Measurements from ENCODE around the gene TLE4.

The TLE4 gene

GRCh38 chr9:79700607-79701360 lies 129.0 kb downstream of the TLE4 start:
- Histone ChIP-seq H2AFZ (ENCODE audit: low read depth, low read length, severe bottlenecking) (no peak overlapping the region), H3F3A (ENCODE audit: insufficient read depth) (no peaks in the 10 kb centered on the region), H3K79me2 (ENCODE audit: insufficient read depth, low read length) (no peaks in the 10 kb centered on the region), H3K9me3 (ENCODE audit: insufficient read depth, low read length) (no peaks in the 10 kb centered on the region), H3K4me3 (ENCODE audit: insufficient read depth, low read length, poor library complexity, severe bottlenecking) (no peak overlapping the region), H3K27ac (ENCODE audit: low read depth, low read length) (no peak overlapping the region), H4K20me1 (ENCODE audit: low read depth, low read length) (no peaks in the 10 kb centered on the region), H3K4me2 (ENCODE audit: low read depth, low read length, poor library complexity, severe bottlenecking) (no peak overlapping the region), H3K9ac (ENCODE audit: low read length) (no peak overlapping the region), H3K9me2 (replicated peaks; ENCODE audit: insufficient read depth, low read length) (no peaks in the 10 kb centered on the region), H3K36me3 (ENCODE audit: low read length) (no peaks in the 10 kb centered on the region), H3K27me3 (ENCODE audit: low read length) (no peaks in the 10 kb centered on the region)
- TF ChIP-seq EZH2phosphoT487 (conservative IDR thresholded peaks at IDR 0.05; ENCODE audit: low read length) (no peak), CTCF (IDR thresholded peaks at IDR 0.05; ENCODE audit: insufficient read depth, low read length, poor library complexity, severe bottlenecking) (no peak)

- H2AFZ ChIP-seq (ENCODE audit: low read depth, low read length, severe bottlenecking) = no peak overlapping the region
- H3K9ac ChIP-seq (ENCODE audit: low read length) = no peak overlapping the region
- H3K9me3 ChIP-seq (ENCODE audit: insufficient read depth, low read length) = no peaks in the 10 kb centered on the region
- H3K36me3 ChIP-seq (ENCODE audit: low read length) = no peaks in the 10 kb centered on the region
- H3F3A ChIP-seq (ENCODE audit: insufficient read depth) = no peaks in the 10 kb centered on the region
- no peaks in the 10 kb centered on the region for H3K27me3 ChIP-seq (ENCODE audit: low read length)
- H4K20me1 ChIP-seq (ENCODE audit: low read depth, low read length) = no peaks in the 10 kb centered on the region
- H3K9me2 ChIP-seq (replicated peaks; ENCODE audit: insufficient read depth, low read length) = no peaks in the 10 kb centered on the region
- TF ChIP-seq EZH2phosphoT487 (conservative IDR thresholded peaks at IDR 0.05; ENCODE audit: low read length) = no peak
- TF ChIP-seq CTCF (IDR thresholded peaks at IDR 0.05; ENCODE audit: insufficient read depth, low read length, poor library complexity, severe bottlenecking) = no peak
- no peak overlapping the region for H3K4me3 ChIP-seq (ENCODE audit: insufficient read depth, low read length, poor library complexity, severe bottlenecking)
- H3K27ac ChIP-seq (ENCODE audit: low read depth, low read length) = no peak overlapping the region
- no peaks in the 10 kb centered on the region for H3K79me2 ChIP-seq (ENCODE audit: insufficient read depth, low read length)
- no peak overlapping the region for H3K4me2 ChIP-seq (ENCODE audit: low read depth, low read length, poor library complexity, severe bottlenecking)
Measured at GRCh38 chr9:79701651-79702050, 129.9 kb downstream of the TLE4 start.

- Histone ChIP-seq H3K4me2 (ENCODE audit: low read depth, low read length, poor library complexity, severe bottlenecking) (no peak overlapping the region), H2AFZ (ENCODE audit: low read depth, low read length, severe bottlenecking) (no peak overlapping the region), H3K27ac (ENCODE audit: low read depth, low read length) (no peak overlapping the region), H3K4me3 (ENCODE audit: insufficient read depth, low read length, poor library complexity, severe bottlenecking) (no peak overlapping the region), H3K79me2 (ENCODE audit: insufficient read depth, low read length) (no peaks in the 10 kb centered on the region), H3F3A (ENCODE audit: insufficient read depth) (no peaks in the 10 kb centered on the region), H3K36me3 (ENCODE audit: low read length) (no peaks in the 10 kb centered on the region), H3K9me3 (ENCODE audit: insufficient read depth, low read length) (no peaks in the 10 kb centered on the region), H4K20me1 (ENCODE audit: low read depth, low read length) (no peaks in the 10 kb centered on the region), H3K9ac (ENCODE audit: low read length) (no peak overlapping the region), H3K9me2 (replicated peaks; ENCODE audit: insufficient read depth, low read length) (no peaks in the 10 kb centered on the region), H3K27me3 (ENCODE audit: low read length) (no peaks in the 10 kb centered on the region)
- TF ChIP-seq CTCF (IDR thresholded peaks at IDR 0.05; ENCODE audit: insufficient read depth, low read length, poor library complexity, severe bottlenecking) (no peak), EZH2phosphoT487 (conservative IDR thresholded peaks at IDR 0.05; ENCODE audit: low read length) (no peak)
Measured at GRCh38 chr9:79705704-79706103, 133.9 kb downstream of the TLE4 start.

All from SU-DHL-6 (cell line).